HG03442 (cell line): ENCODE measurements around the gene PTPRR.
A peak's percentile ranks its signal among the peaks of the same experiment; 100 is the strongest.

ENCODE experiments used
- ATAC-seq: cut with Tn5 transposase; IDR thresholded peaks from one replicate; pipeline ENCODE4 v1.9.1; 2021; ENCODE audit warnings: mild to moderate bottlenecking, moderate library complexity; ENCODE audit not compliant: unreplicated experiment

PTPRR gene

DNA sequence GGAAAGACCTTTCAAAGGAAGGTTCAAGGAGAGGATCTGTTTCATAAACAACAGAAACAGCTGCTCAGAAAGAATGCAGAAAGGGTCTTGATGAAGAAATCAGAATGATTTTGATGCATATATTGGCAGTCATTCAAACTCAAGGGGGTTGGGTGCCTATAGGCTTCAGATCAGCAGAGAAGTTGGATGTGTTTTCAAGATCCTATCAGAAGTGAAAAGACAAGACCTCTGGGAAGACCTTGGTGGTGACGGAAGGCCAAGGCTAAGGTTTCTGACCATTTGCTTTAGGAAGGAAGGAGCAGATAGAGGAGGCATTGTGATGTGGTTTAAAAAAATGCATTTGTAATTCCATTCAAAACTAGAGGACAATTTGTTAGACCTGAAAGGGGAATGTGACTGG lies 268.1 kb downstream of the PTPRR start:
- ATAC-seq, result no peak

GRCh38 chr12:70648831-70649230 lies 271.7 kb downstream of the PTPRR start:
- ATAC-seq, result no peak

DNA sequence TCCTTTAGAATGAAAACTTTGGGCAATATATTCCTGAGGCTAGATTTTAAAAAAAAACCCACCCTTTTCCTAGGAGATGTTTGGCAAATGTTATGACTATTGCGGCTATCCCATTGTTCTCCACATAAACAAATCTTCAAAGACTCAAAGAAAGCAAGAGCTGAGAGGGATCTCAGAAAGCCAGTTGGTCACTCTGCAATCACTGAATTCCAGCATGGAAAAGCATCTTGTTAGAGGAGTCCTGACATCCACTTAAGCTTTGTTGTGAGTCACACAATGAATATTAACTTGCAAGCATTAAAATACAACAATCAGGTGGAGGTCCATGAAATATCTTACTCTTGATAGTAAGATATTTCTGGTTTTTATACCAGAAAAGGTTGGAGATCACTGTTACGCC lies 272.3 kb downstream of the PTPRR start:
- ATAC-seq, result no peak

DNA sequence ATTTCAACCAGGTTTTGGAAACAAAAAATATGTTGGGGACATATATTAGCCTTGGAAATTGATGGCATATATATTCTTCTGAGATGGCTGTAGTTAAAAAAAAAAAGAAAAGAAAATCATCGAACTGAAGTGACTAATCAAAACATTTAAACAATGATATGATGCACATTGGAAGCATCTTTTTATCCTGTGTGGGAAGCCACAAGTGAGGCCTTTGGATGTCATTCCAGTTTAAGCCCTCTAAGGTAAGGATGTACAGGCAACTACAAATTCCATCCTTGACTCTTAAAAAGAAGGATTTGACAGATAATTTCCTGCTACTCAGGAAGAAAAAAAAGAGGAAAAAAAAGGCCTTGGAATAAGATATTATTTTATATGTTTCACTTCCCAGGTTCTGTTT lies 273.7 kb downstream of the PTPRR start:
- no peak for ATAC-seq

GRCh38 chr12:70645494-70646317 lies 274.8 kb downstream of the PTPRR start:
- ATAC-seq, result peak; percentile 85

- no peak for ATAC-seq
These were observed 275.7 kb downstream of the PTPRR start for GRCh38 chr12:70644861-70645260.

DNA sequence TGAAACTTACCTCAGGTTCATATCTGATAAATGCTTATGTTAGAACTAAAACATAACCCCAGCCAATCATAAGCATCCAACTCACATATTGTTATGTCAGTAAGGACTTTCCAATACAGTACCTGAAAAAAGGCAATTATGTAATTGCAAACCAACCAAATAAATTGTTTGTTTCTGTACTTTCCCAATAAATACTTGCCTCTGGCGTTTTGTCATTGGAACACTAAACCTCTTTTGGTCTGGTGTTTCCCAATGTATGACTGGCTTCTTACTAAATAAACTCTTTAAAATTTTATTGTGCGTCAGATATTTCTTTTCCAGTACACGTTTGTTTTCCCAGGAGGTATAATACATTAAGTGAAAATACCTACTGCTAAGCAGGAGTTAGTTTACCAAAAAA lies 276.6 kb downstream of the PTPRR start:
- no peak for ATAC-seq

DNA sequence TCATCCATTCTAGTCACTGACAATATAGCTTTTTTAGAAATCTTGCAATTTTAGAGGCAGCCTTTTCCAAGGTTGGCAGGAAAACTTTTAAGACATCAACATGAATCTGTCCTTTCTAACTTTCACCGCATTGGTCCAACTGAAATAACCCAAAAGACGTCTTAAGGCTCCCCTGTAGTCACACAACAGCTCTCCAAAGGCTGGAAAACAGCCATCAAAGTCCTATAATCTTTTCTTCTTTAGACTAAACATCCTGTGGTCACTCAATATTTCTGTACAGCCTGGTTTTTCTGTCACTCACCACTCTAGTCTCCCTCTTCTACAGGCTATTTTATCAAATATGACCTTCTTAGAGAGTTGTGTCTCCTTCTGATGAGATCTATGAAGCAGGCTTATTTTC lies 278.8 kb downstream of the PTPRR start:
- ATAC-seq, result no peak

DNA sequence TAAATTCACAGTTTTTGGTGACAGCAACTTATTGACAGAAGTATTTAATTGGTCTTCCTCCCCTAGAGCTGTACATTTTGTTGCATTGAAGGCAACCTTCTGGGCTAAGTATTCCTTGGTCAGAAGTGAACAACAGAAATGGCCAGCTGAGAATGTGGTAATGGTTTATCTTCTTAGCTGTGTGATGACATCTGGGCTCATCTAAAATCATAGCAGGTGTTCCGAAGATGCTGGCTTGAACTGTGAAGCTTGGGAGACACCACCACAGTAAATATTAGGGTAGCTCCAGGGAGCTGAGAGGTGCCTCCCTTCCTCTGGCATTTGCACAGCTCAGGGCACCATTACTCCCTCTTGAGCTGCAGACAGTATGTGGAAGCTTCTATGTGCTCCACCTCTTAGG lies 279.6 kb downstream of the PTPRR start:
- ATAC-seq, result no peak

GRCh38 chr12:70639535-70639934 lies 281.0 kb downstream of the PTPRR start:
- ATAC-seq, result no peak

DNA sequence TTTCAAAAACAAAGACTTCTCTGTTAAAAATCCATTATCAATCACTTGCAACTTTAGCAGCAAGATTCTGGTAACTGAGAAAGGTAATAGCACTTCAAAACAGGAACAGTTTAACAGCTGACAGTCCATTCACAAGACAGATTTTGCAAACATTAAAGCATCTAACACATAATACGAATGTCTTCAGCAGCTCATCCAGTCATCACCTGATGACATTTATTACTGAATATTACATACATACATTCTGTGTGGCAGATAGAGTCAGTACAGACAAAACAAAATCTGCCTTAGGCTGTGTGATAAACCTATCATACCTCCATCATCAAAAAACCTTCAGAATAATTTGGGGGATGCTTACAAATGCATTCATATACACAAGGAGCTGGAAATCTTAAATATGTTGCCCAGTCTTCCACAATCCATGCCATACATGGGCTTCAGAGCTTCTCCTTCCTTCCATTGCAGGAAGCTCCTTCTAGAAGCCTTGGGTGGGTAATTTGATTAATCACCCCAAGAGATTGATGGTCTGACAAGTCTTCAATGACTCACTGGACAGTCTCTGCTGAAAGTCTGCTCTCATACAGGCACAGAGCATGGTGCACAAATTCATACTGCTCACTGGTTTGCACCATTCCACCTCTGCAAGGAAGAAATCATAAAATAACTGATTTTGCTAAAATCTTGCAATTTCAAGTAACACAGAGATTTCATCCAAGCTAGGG lies 281.7 kb downstream of the PTPRR start:
- no peak for ATAC-seq

- ATAC-seq, result no peak
These were observed 283.0 kb downstream of the PTPRR start, which contains the start of gene PTPRB for GRCh38 chr12:70637303-70638085. PTPRB (minus strand) TSS chr12:70637429; CDS start chr12:70637395, 34 bp downstream.

DNA sequence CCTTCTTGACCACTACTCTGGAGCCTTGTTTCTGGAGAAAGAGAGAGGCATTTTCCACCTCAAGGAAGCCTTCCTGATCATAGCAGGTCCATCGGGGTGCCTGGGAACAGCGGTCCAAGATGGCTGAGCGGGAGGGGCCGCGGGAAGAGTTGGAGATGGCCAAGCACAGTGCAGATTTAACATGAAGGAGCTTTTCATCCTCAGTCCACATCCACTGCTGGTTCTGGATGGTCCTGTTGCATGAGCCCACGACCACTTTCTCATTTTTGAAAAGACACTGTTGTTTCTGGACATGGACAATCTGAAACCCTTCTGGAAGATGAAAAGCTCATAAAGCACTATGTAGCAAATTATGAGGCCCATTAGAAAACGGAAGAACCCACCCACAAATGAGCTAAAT lies 284.8 kb downstream of the PTPRR start:
- no peak for ATAC-seq

- ATAC-seq, result no peak
These were observed 291.6 kb downstream of the PTPRR start for GRCh38 chr12:70628701-70629480.

DNA sequence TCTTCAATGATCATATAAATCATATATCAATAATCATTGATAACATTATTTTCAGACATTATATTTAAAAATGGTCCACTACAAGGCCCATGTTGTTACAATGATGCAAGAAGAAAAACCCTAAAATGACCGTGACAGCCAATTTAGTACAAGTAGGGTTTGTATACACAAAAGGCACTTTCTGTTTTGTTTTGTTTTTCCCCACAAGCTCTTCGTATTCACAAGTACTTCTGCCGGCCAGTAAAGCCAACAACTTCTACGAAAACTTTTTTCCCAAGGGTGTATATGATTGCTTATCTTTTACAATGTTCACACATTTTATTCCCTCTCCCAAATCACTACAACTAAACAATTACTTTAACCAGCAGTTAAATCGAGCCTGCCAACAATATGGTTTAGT lies 292.9 kb downstream of the PTPRR start:
- ATAC-seq, result no peak

DNA sequence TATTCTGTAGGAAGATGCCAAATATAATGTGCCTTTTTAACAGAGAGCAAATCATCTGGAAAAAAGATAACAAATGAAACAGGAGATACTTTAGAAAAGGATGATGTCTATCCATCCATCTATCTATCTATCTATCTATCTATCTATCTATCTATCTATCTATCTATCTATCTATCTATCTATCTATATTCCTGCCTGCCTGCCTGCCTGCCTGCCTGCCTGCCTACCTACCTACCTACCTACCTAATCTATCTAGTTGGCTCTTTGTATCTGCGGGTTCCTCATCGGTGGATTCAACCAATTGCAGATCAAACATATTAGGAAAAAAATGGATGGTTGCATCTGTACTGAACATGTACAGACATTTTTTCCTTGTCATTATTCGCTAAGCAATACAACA lies 294.4 kb downstream of the PTPRR start:
- ATAC-seq, result no peak

DNA sequence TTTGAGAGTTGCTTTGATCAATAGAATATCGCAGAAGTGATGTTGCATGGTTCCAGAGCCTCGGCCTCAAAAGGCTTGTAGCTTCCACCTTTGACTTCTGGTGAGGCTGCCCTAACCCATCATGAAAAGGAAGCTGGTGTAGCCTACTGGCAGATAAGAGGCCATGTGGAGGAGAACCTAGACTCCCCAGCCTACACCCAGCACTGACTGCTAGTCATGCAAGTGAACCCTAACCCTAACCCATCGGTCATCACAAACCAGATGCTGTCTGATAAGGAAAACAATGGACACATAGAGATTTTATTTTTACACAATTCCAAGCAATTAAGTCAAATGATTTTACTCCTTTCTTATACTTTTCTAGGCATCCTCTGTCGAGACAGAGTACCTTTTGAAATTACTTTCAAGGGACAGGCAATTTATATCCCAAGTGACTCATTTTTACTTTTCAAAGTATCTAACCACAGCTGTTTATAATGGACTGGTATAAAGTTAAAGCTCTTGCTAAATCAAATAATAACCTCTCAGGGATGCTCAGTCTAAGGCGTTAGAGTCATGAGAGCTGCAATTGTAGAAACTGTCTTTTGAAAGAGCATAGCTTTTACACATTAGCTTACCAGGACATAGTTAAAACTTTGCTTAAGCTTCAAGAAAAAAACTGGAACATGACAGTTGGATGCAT lies 300.9 kb downstream of the PTPRR start:
- ATAC-seq, result no peak

DNA sequence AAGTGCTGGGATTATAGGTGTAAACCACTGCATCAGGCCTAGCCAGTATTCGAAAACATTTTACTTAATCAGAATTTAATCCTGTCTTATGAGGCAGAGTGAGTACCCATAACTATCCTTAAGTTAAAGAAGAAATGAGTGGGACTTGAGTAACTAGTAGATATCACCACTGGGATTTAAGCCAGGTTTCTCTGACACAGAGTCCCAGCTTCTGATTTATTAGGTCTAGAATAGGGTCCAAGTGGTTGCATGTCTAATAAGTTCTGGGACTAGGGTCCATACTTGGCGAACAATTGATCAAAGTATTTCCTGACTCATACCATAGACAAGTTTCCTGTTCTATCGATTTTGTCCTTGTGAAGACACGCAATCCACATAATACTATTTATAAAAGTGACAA lies 302.2 kb downstream of the PTPRR start:
- no peak for ATAC-seq

GRCh38 chr12:70617450-70617849 lies 303.1 kb downstream of the PTPRR start:
- ATAC-seq, result no peak

GRCh38 chr12:70615174-70615866 lies 305.2 kb downstream of the PTPRR start:
- no peak for ATAC-seq
